ENCODE measurements around the gene TEX38.
"Not testable (repeated sequence)": the region's sequence is repeated elsewhere in the genome, so short reads cannot be mapped to it uniquely, and the experiment has no call there.

The TEX38 gene

DNA sequence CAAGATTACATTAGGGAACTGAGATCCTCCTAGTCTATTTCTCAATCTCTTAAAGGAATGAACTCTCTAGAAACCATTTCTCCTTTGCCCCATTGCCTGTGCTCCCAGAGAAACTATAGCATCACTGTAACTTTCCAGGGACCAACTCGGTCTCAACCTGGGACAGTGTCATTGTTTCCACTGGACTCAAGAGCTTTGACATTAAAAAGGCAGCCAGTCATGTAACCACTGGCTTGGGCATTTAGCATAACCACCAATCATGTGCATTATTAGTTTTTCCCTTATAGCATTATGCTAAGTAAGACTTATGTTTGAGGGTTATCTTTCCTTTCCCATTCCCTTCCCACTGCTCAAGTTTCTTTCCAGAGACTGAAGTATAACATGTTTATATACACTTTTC, 18.2 kb downstream of the TEX38 start:
- DNase-seq = peak in 1 of 2 donors; percentile 7

DNA sequence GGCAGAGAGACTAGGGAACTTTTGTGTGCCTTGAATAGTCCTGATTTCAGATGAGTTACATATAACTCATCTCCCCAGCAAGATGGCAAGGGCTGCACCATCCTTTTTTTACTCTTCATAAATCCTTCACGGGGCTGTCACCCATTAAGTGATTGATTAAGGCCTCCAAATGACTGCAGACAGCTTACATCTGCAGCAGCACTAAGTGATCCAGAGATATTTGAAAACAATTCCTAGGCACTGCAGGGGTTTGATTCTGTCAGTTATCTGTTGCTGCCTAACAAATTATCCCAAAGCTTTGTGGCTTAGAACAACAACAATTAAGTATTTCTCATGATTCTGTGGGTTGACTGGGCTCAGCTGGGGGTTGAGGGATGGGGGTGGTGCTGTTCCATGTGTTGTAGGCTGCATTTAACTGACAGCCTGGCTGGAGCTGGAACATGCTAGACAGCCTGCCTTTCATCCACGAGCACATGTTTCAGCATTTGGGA, 19.3 kb downstream of the TEX38 start:
- no peak for DNase-seq

GRCh38 chr1:46691997-46692790, 20.5 kb downstream of the TEX38 start:
- no peak for DNase-seq

- DNase-seq = no peak
These were observed 21.4 kb downstream of the TEX38 start for GRCh38 chr1:46692811-46693770.

DNA sequence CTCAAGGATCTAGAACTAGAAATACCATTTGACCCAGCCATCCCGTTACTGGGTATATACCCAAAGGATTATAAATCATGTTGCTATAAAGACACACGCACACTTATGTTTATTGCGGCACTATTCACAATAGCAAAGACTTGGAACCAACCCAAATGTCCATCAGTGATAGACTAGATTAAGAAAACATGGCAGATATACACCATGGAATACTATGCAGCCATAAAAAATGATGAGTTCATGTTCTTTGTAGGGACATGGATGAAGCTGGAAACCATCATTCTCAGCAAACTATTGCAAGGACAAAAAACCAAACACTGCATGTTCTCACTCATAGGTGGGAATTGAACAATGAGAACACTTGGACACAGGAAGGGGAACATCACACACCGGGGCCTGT, 23.0 kb downstream of the TEX38 start:
- DNase-seq = not testable (repeated sequence)

GRCh38 chr1:46697053-46697452, 25.4 kb downstream of the TEX38 start:
- no peak for DNase-seq

DNA sequence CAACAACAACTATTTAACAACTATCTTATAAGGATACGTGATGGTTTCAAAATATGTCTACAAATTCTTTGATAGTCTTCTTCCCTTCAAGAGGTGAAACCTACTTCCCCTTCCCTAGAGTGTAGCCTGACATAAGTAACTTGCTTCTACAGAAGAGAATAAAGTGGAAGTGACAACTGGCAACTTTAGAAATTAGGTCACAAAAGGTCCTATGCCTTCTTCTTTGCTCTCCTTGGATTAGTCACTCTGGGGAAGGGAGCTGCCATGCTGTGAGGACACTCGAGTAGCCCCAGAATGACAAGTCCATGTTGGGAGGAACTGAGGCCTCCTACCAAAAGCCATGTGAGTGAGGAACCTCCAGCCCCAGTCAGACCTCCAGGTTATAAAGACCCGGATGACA, 28.0 kb downstream of the TEX38 start:
- DNase-seq = peak; percentile 75 to 90

GRCh38 chr1:46703927-46704641, 32.4 kb downstream of the TEX38 start:
- no peak for DNase-seq

- DNase-seq = no peak
These were observed 33.8 kb downstream of the TEX38 start for GRCh38 chr1:46705408-46705807.

DNA sequence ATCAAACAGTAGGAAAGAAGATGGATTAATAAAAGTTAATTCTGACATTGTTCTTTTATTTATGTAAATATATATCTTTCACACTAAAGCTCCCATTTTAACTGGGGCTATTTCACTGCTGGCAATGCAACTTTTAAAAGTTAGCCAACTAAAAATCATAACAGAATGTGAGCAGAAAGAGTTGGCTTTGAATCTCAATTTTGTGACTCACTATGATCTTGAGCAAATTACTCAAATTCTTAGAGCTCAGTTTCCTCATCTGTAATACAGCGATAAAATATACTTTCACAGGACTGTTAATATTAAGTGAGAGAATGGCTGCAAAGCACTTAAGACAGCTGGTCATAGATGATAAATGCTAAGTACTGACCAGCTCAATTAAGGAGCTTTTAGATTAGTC, 36.5 kb downstream of the TEX38 start:
- no peak for DNase-seq

- DNase-seq = no peak
These were observed 43.3 kb downstream of the TEX38 start for GRCh38 chr1:46714976-46715375.

DNA sequence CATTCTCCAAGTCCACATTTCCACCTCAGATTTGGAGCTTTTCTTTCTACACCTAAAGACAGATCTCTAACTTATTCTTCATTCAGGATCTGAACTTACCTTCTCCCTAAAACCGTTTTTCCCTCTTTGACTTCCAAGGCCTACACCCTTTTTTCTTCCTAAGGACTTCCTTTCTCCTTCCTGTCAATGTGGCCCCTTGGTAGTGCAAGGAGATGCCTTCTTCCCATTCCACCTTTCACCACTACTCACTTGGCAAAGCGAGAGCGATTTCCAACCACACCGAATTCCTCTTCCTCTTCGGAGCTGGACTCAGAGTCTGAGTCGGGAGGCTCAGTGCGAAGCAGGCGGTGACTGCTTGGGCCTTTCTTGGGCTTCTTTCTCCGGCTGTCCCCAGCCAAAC, 46.0 kb downstream of the TEX38 start:
- DNase-seq = peak in 1 of 2 donors; percentile 21

- DNase-seq = no peak
These were observed 46.7 kb downstream of the TEX38 start for GRCh38 chr1:46718340-46718726.

DNA sequence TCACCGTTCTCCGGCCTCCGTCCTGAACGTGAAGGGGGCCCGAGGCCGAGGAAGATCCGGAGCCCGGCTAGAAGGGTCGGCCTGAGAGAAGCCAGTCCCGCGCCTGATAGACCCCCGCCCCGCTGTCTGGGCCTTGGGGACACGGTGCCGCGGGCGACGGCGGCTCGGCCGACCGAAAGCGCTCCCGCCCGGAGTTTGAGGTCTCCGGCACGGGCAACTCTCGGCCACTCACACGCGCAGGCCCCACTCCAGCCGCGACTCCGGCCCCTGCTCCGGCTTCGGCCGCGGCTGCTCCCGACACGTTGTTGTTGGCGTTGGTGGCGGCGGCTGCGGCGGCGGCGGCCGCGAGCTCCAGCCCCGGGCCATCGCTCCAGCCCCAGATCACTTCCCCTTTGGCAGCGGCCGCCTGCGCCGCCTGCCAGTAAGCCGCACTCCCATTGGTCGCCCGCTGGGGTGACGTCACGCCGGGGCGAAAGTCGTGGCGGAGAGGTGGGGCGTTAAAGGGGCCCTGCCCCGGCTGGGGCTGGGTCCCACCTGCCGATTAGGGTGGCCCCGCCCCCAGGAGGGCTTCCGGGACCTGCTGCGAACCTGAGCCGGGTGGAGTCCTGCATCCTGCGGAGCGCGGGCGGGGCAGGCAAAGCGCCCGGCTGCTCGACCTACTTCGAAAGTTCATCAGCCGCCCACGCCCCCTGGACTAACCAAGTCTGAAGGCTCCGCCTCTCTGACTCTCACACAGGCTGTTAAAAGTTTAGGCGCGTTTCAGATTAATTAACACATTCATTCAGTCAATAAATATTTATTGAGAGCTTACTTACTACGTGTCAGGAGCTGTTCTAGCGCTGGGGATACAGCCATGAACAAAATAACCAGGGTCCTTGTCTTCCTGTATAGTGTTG, 47.3 kb downstream of the TEX38 start, which contains the start of gene EFCAB14:
TSS of gene EFCAB14 (minus strand) at position 388 of the 896 bp plus-strand sequence. CDS start 1,027 bp downstream, outside the sequence.
- peak; percentile 88 to 96 for DNase-seq

DNA sequence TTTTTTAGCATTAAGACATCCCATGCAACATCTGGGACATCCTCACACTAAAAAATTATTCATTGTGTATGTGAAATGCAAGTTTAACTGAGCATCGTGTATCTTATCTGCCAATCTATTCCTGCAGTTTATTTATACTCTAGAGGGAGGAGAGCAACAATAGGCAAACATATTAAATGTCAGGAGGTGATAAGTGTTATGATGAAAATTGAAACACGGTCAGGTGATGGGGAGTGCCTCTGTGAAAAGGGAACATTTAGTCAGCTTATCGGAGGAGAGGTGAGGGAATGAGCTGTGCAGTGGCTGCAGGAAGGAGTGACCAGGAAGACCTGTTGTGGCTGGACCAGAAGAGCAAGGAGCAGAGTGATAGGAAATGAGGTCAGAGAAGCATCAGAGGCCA, 48.0 kb downstream of the TEX38 start:
- no peak for DNase-seq

DNA sequence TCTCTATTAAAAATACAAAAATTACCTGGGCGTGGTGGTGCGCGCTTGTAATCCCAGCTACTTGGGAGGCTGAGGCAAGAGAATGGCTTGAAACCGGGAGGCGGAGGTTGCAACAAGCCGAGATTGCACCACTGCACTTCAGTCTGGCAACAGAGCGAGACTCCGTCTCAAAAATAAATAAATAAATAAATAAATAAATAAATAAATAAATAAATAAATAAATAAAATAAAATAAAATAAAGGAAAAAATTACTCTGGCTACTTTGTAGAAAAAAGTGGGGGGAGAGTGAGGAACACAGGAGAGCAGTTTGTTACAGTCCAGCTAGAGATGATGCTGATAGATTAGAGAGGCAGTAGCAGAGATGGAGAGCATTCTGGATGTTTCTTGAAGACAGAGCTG, 48.7 kb downstream of the TEX38 start:
- not testable (repeated sequence) for DNase-seq

- no peak for DNase-seq
These were observed 49.5 kb downstream of the TEX38 start for GRCh38 chr1:46721204-46721603.

DNA sequence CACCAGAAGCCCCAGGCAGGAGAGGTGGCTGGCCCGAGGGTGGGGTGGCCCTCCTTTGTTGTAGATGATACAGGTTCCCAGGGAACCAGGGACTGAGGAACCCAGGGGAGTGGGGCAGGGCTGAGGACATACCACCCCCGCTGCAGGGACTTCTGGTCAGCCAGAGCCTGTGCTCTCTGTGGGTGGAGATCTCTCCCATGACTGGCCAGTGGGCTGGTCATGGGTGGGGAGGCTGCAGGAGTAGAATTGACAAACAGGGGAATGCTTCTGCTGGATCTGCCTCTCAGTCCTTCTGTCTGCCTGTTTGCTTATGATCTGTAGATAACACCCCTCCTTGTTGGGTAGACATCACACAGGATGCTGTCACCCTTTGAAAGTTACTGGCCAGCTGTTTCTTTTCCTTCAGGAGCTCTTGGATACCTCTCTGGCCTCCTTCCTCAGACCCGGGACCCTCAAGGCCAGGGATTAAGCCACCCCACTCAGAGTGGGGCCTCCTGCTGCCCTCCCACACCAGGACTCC, 50.1 kb downstream of the TEX38 start:
- peak in 1 of 2 donors; percentile 52 for DNase-seq

Data from inflammatory macrophage treated with lipopolysaccharide for 1 hour (primary cell).